OCI-LY7 (cell line): ENCODE results near the gene CRYBG2.

Source experiments
- CTCF ChIP-seq: fragments of 200-600 bp; sonication (generic); conservative IDR thresholded peaks from 2 replicates; pipeline ENCODE4 v1.5.1; 2014; ENCODE audit warnings: mild to moderate bottlenecking, antibody characterized with exemption, low read length, moderate library complexity, mixed read lengths
- EZH2phosphoT487 ChIP-seq: fragments of 200-600 bp; sonication (generic); IDR thresholded peaks from 2 replicates; pipeline ENCODE4 v1.6.1; 2018; ENCODE audit warnings: low read depth, borderline replicate concordance, mild to moderate bottlenecking, mixed run types, antibody characterized with exemption, low read length, moderate library complexity, mixed read lengths

- TF ChIP-seq EZH2phosphoT487 (no peak), CTCF (no peak)
Measured at GRCh38 chr1:26277719-26278118, 76.2 kb downstream of the CRYBG2 start.
